IPS-20b (cell line): ENCODE measurements around the gene NTN3.
A peak's percentile ranks its signal among the peaks of the same experiment; 100 is the strongest.

Experiments used
- H3K27ac ChIP-seq: one replicate; pipeline ENCODE4 v1.5.1; 2013; ENCODE audit warnings: low read length
- H3K27me3 ChIP-seq: 2 replicates; pipeline ENCODE4 v1.6.1; 2013; ENCODE audit warnings: mild to moderate bottlenecking, low read length, inconsistent platforms; ENCODE audit not compliant: insufficient read depth
- H3K36me3 ChIP-seq: 2 replicates; pipeline ENCODE4 v1.6.1; 2013; ENCODE audit warnings: low read depth, mild to moderate bottlenecking, inconsistent platforms, low read length, moderate library complexity; ENCODE audit not compliant: insufficient read depth
- H3K4me1 ChIP-seq: 2 replicates; pipeline ENCODE4 v1.6.1; 2013; ENCODE audit warnings: mild to moderate bottlenecking, control low read depth, inconsistent platforms, low read length, moderate library complexity; ENCODE audit not compliant: insufficient read depth
- H3K4me3 ChIP-seq: 2 replicates; pipeline ENCODE4 v1.5.1; 2013; ENCODE audit warnings: mild to moderate bottlenecking, low read length, inconsistent platforms
- H3K9ac ChIP-seq: 2 replicates; pipeline ENCODE4 v1.6.1; 2013; ENCODE audit warnings: low read depth, mild to moderate bottlenecking, inconsistent platforms, low read length, moderate library complexity
- H3K9me3 ChIP-seq: 2 replicates; pipeline ENCODE4 v1.6.1; 2013; ENCODE audit warnings: mild to moderate bottlenecking, low read depth, low read length, inconsistent platforms; ENCODE audit not compliant: insufficient read depth

NTN3 gene

DNA sequence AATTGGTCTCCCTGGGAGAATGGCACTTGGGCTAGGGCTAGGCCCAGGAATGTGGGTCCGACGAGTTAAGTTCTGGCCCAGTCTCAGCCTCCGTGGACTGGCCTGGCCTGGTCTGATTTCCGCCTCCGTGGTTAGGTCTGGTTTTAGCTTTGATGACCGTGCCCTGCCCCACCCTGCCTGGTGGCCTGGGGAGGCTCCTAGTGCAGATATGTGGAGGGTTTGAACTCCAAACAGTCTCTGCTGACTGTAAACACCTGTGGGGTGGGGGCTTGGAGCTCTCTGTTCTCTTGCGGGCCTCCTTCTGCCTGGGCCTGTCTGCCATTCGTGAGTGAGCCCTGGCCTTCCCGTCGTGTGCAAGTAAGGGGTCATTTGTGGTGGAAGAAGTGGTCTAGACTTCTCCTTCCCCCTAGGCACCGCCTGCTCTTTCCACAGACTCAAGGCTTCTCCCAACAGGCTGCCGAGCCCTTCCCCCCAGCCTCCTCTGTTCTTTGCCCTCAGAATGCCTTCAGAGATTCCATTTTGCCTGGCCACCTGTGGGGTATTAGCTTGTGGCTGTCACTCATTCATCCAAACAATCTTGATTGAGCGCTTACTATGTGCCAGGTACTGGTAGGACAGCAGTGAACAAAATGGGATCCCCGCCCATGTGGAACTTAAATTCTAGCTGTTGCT is 44.2 kb downstream of the NTN3 start:
- 0 out of 2 replicates have a peak, but pooled peaks cover 5% of the 10 kb centered on the region for H3K36me3 ChIP-seq
- peak overlapping the region; percentile 86; the same call in 1 of the 2 replicates for H3K9ac ChIP-seq
- peak overlapping the region; percentile 88 for H3K4me3 ChIP-seq
- no peak overlapping the region for H3K27ac ChIP-seq
- no peaks in the 10 kb centered on the region for H3K9me3 ChIP-seq
- H3K27me3 ChIP-seq: peaks cover 5% of the 10 kb centered on the region; the same call in 1 of the 2 replicates
- H3K4me1 ChIP-seq: peaks cover 10% of the 10 kb centered on the region

DNA sequence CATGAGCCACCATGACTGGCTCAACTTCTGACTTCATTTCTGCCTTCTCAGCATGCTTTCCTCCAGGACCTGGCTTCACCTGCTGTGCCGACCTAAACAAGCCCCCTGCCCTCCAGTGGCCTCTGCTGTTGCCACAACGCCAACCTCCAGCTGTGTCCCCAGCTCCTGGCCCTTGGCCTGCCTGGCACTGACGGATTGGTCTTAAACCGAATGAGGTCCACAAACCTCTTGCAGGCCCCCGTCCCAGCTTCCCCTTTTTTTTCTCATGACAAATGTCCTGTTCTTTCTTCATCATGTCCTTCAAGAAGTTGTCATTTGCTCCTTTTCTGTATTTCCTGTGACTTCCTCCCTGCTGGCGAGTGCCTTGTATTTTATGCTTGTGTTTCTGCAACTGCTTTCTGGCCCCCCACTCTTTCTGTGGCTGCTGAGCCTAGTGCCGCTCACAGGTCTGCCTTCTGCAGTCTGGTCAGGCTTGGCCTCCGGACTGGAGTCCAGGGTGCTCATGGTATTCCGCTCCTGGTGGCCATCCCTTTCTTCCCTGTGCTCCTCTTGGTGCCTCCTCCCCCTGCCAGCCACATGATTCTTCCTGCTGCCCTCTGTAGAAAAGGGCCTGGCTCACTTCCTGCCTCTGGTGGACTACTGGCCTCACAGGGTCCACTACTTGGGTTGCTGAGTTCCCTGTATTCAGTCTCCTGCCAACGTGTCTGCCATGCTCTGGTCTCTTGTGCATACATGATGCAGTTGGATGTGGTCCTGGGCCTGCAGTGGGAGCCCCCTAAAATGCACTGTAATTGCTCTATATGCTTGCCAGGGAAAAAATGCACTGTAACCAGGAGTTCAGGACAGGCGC is 45.5 kb downstream of the NTN3 start:
- Histone ChIP-seq H3K27me3 (peaks cover 5% of the 10 kb centered on the region; the same call in 1 of the 2 replicates), H3K36me3 (0 out of 2 replicates have a peak, but pooled peaks cover 5% of the 10 kb centered on the region), H3K9me3 (no peaks in the 10 kb centered on the region), H3K9ac (no peak overlapping the region), H3K27ac (no peak overlapping the region), H3K4me3 (no peak overlapping the region), H3K4me1 (peaks cover 13% of the 10 kb centered on the region)

DNA sequence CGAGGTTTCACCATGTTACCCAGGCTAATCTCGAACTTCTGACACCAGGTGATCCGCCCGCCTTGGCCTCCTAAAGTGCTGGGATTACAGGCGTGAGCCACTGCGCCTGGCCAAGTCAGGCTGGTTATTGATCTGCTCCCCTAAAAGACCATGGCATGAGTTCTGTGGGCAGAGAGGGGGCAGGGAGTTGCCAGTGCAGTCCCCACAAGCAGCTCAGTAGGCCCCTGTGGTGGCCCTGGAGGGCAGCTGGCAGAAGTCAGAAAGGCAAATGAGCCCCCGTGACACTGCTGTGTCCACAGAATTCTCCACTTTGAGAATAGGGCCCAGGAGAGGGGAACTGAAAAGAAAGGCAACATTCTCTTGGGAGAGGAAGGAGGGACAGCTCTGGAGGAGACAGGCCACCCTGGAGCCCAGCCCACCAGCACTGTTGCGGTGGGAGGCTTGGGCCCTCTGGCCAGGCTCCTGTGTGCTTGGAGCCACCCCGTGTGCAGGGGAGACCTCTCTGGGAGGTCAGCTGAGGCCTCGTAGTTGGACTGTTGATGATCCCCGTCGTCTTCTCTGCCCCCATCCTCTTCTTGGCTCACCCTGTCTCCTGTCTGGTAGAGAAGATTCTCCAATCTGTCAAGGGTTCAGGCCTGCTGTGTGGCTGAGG is 47.0 kb downstream of the NTN3 start:
- Histone ChIP-seq H3K9ac (no peak overlapping the region), H3K27me3 (no peaks in the 10 kb centered on the region), H3K27ac (no peak overlapping the region), H3K4me1 (peaks cover 8% of the 10 kb centered on the region), H3K4me3 (no peak overlapping the region), H3K36me3 (peaks cover 8% of the 10 kb centered on the region; the same call in 1 of the 2 replicates), H3K9me3 (no peaks in the 10 kb centered on the region)

DNA sequence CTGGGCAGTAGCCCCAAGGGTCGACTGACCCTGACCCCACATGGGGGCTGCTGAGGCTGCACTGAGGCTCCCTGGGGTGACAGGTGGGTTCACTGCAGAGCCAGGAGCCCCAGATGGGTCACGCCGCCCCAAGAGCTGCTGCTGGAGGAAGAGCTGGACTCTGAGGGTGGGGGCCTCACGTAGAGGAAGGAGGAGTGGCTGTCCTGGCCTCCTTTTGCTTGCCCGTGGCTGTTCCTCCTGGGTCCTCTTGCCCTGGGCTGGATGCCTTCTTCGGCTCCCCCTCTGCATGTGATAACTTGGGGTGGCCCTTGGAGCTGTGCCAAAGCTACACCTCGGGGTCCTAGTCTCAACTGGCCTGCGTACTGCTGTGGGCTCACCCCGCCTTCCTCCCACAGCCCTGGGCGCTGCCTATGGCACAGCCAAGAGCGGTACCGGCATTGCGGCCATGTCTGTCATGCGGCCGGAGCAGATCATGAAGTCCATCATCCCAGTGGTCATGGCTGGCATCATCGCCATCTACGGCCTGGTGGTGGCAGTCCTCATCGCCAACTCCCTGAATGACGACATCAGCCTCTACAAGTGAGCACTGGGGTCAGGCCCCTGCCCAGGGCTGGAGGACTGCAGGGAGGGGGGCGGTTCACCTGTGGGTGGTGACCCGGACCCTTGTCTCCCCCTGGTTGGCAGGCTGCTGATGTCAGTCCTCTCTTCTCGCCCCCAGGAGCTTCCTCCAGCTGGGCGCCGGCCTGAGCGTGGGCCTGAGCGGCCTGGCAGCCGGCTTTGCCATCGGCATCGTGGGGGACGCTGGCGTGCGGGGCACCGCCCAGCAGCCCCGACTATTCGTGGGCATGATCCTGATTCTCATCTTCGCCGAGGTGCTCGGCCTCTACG is 48.0 kb downstream of the NTN3 start:
- Histone ChIP-seq H3K27me3 (no peaks in the 10 kb centered on the region), H3K27ac (no peak overlapping the region), H3K9ac (no peak overlapping the region)

DNA sequence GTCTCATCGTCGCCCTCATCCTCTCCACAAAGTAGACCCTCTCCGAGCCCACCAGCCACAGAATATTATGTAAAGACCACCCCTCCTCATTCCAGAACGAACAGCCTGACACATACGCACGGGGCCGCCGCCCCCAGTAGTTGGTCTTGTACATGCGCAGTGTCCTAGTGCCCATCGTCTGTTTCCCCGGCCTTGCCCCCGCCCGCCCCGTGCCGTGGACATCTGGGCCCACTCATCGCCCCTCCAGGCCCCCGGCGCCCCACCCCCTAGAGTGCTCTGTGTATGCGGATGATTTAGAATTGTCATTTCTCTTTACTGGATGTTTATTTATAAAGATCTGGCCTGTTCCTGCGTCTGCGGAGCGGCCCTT is 48.6 kb downstream of the NTN3 start:
- Histone ChIP-seq H3K27me3 (no peaks in the 10 kb centered on the region), H3K27ac (no peak overlapping the region), H3K9ac (no peak overlapping the region), H3K9me3 (no peaks in the 10 kb centered on the region), H3K36me3 (peaks cover 24% of the 10 kb centered on the region), H3K4me1 (peaks cover 8% of the 10 kb centered on the region), H3K4me3 (no peak overlapping the region)

More for the DNA sequence above, 48.0 kb downstream of the NTN3 start:
- no peaks in the 10 kb centered on the region for H3K9me3 ChIP-seq
- peaks cover 18% of the 10 kb centered on the region; the same call in 1 of the 2 replicates for H3K36me3 ChIP-seq
- no peak overlapping the region for H3K4me3 ChIP-seq
- H3K4me1 ChIP-seq: peaks cover 8% of the 10 kb centered on the region

DNA sequence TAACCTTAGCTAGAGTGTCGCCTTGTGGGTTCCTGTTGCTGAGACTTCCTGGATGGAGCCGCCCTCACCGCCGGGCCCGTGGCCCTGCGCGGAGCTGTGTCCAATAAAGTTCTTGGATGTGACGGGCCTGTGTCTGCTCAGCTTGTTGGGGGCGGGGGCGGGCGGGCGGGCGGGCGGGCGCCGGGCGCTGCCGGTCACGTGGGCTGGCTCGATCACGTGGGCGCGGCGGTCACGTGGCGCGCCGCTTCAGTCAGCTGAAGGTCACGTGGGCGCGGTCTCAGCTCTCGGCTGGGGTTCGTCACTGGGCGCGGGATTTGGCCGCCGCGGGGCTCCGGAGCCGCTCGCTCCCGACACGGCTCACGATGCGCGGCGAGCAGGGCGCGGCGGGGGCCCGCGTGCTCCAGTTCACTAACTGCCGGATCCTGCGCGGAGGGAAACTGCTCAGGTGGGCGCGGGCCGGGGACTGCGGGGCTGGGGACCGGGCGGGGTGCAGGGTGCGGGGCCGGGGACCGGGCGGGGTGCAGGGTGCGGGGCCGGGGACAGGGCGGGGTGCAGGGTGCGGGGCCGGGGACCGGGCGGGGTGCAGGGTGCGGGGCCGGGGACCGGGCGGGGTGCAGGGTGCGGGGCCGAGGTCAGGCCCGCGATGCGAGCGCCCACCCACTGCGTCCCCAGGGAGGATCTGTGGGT is 49.1 kb downstream of the NTN3 start, which contains the start of gene AMDHD2:
Gene AMDHD2, plus strand, starts transcription at position 275 of the 687 bp plus-strand sequence. Its CDS starts 88 bp downstream, at position 363.
- no peak within 1 kb of the TSS for H3K27ac ChIP-seq
- H3K27me3 ChIP-seq: no peaks in the 10 kb centered on the region
- H3K9me3 ChIP-seq: no peaks in the 10 kb centered on the region
- H3K4me1 ChIP-seq: peaks cover 8% of the 10 kb centered on the region
- peak within 1 kb of the TSS; percentile 77 for H3K4me3 ChIP-seq
- H3K9ac ChIP-seq: peak within 1 kb of the TSS; percentile 77; the same call in 1 of the 2 replicates
- H3K36me3 ChIP-seq: peaks cover 27% of the 10 kb centered on the region

DNA sequence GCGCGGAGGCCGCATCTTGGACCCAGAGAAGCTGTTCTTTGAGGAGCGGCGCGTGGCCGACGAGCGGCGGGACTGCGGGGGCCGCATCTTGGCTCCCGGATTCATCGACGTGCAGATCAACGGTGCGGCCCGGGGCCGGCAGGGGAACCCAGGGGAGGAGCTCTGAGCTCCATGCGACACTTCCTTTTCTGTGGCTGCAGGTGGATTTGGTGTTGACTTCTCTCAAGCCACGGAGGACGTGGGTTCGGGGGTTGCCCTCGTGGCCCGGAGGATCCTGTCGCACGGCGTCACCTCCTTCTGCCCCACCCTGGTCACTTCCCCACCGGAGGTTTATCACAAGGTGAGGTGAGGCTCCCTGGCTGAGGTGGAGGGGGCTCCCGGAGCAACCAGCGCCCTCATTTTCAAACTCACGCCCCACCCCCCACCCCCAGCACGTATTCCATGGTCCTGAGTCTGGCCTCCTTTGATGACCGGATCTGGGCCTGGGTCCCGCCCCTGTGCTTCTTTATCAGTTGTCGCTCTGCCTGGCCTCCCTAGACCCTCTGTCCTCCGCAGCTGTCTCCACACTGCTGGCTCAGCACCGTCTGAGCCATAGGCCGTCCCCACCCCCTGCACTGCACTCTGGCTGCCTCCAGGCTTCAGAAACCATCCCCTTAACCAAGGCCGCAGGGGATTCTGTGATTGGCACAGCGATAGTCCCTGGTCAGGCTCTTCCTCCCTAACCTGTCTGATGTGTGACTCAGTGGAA is 49.9 kb downstream of the NTN3 start:
- Histone ChIP-seq H3K27me3 (no peaks in the 10 kb centered on the region), H3K9ac (peak overlapping the region; percentile 77; the same call in 1 of the 2 replicates), H3K27ac (no peak overlapping the region), H3K36me3 (peaks cover 30% of the 10 kb centered on the region), H3K9me3 (no peaks in the 10 kb centered on the region), H3K4me1 (peaks cover 8% of the 10 kb centered on the region; the same call in 1 of the 2 replicates), H3K4me3 (peak overlapping the region; percentile 77)
